G401 (cell line): ENCODE results near the gene NRP1. TPM values are rescaled to one million over a fixed set of nuclear protein-coding genes. Genes with fewer than 3 reads are reported as not detected.
"Not testable (repeated sequence)": the region's sequence is repeated elsewhere in the genome, so short reads cannot be mapped to it uniquely, and the experiment has no call there.

ENCODE experiments used
- DNase-seq: peaks from one replicate; pipeline ENCODE4 v3.0.0-alpha.2; 2015; ENCODE audit warnings: low spot score
- in situ Hi-C: cut with HindIII; loops from 2 replicates; pipeline ENCODE4 v1.10.0; 2016; ENCODE audit warnings: low sequenced_read_pairs, mixed read lengths
- total RNA-seq: library from RNA; depleted of rRNA; stranded (reverse); fragments of >200 nt; shearing (Covaris generic); gene quantifications from 2 replicates; pipeline ENCODE4 v1.2.3, GENCODE V29; 2014; rRNA removed

NRP1 gene
- total RNA-seq = 4.0 and 17.1 TPM in 2 replicates

DNA sequence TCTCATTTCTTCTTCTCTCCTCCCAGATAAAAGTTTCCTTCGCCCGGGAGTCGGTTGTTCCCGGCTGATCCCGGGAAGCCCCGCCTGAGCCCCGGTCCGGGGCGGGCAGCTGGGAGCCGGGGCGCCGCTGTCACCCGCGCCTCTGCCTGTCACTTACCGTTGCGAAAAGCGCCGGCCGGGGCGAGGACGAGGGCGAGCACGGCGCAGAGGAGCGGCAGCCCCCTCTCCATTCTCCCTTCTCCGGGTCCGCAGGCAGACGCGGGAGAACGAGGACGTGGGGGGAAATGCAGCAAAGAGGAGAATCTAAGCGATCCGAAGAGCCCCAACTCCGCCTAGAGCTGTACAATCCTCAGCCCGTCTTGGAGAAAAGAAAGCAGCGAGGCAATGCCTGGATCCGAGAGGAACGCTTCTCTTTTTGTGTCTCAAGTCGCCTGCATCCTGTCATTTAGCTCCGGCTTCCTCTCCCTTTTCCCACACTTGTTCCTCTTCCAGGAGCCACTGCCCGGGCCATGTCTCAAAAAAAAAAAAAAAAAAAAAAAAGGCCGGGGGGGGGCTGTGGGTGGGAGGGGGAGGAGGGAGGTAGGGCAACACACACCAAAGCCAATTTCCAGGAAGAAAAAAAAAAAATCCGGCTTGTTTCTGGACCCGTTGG is at the start of gene NRP1:
NRP1 (minus strand) TSS at position 515 of the 652 bp plus-strand sequence; CDS start at position 230, 285 bp downstream.
- DNase-seq = no peak
- in situ Hi-C loops = no loop called here

DNA sequence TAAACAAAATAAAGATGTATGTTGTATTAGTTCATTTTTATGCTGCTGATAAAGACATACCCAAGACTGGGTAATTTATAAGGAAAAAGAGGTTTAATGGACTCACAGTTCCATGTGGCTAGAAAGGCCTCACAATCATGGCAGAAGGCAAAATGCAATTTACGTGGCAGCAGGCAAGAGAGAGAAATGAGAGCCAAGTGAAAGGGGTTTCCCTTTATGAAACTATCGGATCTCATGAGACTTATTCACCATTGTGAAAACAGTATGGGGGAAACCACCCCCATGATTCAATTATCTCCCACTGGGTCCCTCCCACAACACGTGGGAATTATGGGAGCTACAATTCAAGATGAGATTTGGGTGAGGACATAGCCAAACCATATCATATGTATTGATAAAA is 49.7 kb upstream of the NRP1 start:
- DNase-seq, in situ Hi-C loops: not testable (repeated sequence)

DNA sequence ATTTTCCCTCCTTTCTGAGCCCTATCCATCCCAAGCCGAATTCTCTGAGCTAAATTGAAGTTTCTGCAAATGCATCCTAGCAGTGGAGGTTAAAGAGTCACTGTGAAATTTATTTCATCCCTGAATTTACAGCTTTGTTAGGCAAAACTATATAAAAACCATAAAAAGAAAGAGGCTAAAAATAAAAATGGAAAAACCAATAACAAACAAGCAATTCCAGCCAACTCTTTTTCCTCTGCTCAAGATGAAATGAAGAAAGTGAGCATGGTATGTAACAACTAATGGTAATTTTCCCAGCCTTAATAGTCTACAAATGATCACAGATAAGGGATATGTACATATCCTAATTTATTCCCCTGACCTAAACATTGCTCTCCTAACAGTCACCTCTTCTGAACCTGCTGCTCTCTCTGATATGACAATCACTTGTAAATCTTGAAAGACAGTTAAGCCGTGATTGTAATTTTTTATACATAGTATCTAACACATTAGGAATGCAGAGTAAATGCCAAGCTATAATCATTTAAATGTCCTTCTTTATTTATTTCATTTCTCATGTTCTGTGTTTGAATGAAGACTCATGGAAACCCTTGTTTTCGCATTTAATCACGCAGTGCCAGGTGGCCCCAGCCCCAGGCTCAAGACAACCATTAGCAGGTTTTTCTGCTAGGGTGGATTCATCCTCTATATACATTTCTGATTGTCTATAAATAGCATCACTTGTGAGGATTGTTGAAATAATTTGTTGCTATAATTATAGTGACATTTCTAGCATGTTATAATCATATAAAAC is 48.6 kb upstream of the NRP1 start:
- in situ Hi-C loops = no loop called here
- DNase-seq = no peak

DNA sequence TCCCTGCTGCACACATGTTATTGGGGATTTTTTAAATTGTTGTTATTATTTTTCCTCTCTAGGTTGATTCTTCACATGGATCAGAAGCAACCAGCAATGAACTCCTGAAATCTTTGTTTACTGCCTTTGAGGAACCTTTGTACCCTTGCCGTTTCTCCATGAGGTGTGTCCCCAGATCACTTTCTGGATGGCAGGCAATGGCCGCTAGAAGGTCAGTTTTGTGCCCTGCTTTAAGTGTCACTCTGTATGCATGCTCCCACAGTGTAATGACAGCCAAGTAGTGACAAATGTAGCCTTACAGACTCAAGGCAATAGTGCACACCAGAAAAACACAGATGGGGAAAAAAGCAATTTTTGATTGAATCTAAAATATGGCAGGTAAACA is 47.7 kb upstream of the NRP1 start:
- no peak for DNase-seq

DNA sequence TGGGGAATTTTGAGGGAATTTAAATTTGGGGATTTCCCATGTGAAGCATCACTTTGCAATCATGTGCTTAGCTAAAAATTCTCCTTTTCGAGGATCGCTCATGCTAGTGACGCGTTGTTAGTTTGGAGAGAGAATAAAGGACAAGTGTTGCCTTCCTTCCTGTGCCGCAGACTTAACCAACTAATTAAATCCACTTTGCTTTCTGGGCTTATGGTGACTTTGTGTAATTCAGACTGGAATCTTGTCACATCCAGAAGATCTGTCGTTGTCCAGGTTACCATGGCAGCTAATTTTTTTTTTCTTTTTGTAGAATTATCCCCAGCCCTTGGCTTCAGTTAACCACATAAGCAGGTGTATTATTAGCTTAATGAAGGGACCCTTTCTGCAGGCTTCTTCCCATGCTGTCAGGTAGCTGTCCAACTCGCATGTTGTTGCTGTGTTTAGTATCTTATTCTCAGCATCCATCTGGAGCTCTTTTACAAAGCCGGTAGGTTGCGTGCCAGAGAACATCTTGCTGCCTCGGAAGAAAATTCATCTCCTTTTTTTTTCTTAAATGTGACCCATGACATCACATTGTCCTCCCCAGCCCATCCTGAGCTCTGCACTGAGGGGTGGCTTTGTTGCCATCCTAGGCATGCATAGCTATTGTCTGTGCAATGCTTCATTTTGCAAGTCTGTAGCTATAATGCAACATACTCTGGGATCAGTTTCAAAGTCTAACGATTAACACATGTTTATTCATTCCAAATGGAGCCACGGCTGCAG is 47.2 kb upstream of the NRP1 start:
- in situ Hi-C loops = no loop called here
- no peak for DNase-seq

More for the DNA sequence above, 47.7 kb upstream of the NRP1 start:
- in situ Hi-C loops = no loop called here

DNA sequence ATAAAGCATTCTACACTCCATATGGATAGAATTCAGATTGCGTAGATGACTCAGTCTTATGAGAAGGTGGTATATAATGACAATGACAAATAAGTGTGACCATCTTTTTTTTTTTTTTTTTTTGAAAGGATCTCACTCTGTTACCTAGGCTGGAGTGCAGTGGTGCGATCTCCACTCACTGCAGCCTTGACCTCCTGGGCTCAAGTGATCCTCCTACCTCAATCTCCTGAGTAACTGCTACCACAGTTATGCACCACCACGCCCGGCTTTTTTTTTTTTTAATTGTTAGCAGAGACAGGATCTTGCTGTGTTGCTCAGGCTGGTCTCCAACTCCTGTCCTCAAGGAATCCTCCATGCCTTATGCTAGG is 43.2 kb upstream of the NRP1 start:
- DNase-seq = no peak
- in situ Hi-C loops = no loop called here

DNA sequence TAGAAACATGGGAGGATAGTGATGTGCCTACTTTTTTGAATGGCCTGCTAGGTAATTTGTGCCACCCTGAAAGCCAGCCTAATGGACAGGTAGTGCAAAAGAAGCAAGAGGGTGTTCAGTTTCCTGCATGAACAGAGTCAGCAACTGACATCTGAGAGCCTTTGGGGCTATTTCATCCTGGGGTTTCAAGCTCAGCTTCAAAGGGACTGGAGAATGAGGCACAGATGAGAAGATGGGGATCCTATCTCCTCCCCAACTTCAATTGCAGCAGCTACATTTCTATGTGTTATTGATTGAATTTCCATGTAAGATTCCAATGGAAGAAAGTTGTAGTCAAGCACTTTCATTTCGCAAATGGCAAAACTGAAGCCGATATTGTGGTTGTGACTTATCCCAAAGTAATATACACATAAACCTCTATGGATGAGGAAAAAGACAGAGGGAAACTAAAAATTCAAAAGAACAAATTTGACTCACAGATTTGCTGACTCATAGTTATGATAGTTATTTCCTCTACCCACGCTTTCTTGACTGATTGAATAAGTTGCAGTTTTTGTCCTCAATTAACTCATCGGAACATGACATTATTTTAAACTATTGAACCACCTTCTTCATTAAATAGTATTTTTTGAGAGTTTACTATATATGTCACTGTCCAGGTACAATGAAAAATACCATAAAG is 42.6 kb upstream of the NRP1 start:
- no peak for DNase-seq
- in situ Hi-C loops = no loop called here

DNA sequence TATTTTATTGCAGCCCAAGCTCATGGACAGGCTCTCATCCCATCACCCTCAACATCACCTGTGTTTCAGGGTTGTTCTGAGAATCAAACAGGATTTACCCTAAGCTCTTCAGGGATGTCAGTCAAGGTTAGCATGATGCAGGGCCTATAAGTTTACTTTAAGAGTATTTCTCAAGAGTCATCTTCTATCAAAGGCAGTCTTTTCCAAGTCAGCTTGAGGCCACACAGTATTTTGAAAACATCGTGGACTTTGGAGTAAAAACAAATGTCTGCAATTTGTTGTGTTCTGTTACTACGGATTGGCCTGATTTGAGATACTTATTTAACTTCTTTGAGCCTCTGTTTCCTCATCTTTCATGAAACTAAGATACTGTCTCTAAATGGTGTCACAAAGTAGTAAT is 42.0 kb upstream of the NRP1 start:
- in situ Hi-C loops = no loop called here

DNA sequence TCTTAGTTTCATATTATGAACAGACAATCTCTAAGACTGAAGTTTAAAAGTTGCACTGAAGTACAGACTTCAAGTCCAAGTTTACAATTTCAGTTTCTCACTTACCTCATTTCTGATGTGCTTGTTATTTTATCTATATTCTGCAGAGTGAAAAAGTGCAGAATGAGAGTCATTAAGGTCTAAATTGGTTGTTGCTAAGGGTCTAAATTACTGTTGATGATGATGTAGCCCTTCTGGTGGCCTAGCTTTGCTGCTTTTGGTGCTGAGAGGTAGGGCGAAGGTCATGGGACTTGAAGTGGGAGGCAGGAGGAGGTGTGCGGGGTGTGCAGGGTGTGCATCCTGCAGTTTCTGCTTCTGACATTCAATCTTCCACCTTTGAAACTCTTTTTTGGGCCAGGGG is 38.8 kb upstream of the NRP1 start:
- no peak for DNase-seq
- in situ Hi-C loops = no loop called here

More for the DNA sequence above, 42.0 kb upstream of the NRP1 start:
- no peak for DNase-seq

DNA sequence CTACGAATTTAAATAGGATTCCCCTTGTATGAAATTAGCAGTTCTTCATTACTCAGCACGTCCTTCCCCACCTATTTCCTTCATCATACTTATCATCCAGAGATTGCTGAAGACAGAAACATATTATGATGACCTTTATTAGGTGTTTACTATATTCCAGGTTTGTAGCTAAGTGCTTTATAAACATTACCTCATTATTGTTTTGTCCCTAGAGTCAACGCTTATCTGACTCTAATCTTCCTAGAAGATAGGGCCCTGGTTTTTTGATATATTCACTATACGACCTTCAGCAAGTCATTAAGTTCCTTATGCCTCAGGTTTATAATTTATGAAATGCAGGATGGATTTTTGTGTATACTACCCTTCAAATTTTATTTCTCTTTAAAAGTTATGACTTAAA is 36.8 kb upstream of the NRP1 start:
- DNase-seq = no peak
- in situ Hi-C loops = no loop called here

DNA sequence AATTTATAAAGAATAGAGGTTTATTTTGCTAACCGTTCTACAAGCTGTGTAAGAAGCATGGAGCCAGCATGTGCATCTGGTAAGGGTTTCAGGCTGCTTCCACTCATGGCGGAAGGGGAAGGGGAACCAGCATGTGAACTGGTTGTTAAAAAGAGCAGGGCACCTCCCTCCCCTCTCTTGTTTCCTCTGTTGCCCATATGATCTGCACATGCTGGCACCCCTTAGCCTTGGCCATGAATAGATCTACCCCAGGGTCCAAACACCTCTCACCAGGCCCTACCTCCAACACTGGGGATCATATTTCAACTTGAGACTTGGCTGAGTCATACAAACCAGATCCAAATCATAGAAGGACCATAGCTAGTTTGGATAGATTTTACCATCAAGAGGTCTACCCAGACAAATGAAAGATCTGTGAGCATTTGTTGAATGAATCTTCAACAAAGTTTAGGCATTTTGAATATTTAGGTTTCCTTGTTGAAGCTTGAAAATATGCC is 36.0 kb upstream of the NRP1 start:
- in situ Hi-C loops = no loop called here
- no peak for DNase-seq

DNA sequence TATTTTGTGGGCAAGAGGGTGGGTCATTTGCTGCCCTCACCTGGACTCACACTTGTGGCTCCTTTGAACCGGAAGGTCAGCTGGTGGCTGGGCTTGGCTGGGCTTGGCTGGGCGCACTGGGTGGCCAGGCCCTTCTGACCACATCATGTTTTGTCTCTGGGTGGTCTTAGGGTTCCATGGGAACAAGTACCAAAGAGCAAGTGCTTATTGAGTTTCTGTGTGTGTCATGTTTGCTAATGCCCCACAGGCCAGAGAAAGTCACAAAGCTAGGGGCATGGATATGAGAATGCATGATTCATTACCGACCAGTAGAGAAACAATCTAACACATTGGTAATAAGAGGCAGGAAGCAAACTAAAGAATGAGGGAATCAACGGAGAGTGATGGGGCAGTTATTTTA is 33.6 kb upstream of the NRP1 start:
- no peak for DNase-seq
- in situ Hi-C loops = no loop called here

DNA sequence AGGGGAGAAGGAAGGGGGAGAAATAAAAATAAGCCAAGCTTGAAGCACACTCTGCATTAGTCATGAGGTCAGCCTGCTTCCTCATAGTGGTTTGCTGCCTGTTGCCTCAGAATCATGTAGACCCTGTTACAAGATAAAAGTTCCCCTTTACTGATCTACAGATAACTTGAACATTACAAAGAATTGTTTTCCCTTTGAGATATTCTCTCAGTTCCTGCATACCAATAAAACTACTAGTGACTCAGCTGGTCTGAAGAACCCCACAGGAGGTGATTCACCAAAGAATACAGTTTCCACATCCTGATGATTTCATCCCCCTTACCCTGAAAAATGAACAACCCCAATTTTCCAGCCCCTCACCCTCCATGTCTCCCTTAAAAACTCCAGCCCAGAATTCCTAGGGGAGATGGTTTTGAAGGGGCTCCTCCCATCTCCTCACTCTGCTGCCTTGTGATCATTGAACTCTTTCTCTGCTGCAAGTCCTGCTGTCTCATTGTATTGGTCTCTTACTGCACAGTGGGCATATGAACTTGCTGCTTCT is 31.5 kb upstream of the NRP1 start:
- in situ Hi-C loops = no loop called here
- no peak for DNase-seq

DNA sequence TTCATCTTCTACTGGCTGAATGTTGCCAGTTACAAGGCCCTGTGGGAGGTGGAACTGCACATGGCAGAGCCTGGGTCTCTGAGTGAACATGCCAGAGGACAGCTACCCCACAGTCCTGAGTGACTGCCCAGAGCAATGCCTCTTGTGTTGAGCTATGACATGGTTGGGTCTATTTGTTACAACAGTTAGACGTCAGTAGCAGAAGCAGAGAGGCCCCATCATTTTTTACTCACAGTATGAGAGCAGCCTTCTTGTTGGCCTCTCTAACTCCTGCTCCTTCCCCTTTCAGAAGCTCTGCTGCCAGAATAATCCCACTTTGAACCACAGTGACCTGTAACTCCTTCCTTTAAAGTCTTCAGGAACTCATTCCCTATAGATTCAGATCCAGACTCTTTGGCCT is 30.8 kb upstream of the NRP1 start:
- in situ Hi-C loops = no loop called here
- DNase-seq = no peak

DNA sequence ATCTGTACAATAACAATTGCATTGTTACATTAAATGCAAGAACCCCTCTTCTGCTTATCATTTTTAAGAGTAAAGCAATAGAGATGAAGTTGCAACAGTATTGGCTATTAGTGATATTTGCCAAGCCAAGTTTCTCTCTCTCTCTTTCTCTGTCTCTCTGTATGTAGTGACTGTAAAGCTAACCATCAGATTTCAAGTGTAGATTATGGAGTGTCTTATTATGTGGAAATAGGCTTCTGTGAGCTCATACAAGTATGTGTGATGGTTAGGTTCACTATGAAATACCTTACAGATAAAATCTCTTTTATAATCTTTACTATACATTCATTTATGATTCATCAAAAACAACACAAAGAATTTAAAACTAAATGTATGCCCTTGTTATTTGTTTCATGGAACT is 28.6 kb upstream of the NRP1 start:
- in situ Hi-C loops = no loop called here
- no peak for DNase-seq

DNA sequence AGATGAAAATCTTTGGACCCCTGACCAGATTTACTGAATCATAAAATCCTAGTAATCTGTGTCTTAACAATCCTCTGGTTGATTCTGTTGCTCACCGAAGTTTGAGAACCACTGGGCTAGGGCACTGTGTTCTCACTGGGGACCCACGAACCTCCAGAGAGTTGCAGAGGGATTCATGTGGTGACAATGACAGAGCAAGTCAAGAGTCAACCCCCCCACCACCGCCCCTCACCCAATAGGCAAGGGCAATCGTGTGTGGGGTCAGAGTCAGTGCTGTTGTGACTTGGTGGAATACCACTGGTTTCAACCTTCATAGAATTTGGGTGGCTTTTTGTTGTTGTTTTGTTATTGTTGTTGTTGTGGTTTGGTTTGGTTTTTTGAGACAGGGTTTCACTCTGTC is 23.5 kb upstream of the NRP1 start:
- in situ Hi-C loops = no loop called here
- DNase-seq = no peak

DNA sequence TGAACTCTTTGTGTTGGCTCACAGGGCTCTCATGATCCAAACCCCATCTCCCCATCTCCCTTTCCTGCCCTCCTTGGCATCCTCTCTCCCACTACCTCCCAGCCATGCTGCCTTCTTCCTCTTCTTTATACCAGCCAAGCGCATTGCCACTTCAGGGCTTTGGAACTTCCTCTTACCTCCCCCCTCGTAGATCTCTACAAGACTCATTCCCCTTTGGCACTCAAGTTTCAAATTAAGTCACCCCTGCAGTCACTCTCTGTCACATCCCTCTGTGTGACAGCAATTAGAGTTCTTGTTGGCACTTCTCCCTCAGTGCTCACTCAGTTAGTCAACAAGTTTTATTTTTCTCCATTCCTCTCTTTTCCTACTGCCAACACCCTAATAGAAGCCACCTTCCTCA is 20.8 kb upstream of the NRP1 start:
- in situ Hi-C loops = no loop called here

DNA sequence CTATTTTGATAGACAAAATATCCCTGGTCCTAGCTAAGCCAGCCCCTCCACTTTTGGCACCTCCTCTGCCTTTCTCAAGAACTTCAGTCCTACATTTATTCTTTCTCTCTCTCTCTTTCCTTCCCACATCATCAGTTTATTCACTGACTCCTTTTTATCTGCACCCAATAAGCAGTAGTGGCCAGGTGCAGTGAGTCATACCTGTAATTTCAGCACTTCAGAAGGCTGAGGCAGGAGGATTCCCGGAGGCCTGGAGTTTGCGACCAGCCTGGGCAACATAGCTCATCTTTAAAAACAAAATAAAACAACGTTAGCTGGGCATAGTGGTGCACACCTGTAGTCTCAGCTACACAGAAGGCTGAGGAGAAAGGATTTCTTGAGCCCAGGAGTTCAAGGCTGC is 19.4 kb upstream of the NRP1 start:
- in situ Hi-C loops = no loop called here
- no peak for DNase-seq

More for the DNA sequence above, 20.8 kb upstream of the NRP1 start:
- DNase-seq = no peak

DNA sequence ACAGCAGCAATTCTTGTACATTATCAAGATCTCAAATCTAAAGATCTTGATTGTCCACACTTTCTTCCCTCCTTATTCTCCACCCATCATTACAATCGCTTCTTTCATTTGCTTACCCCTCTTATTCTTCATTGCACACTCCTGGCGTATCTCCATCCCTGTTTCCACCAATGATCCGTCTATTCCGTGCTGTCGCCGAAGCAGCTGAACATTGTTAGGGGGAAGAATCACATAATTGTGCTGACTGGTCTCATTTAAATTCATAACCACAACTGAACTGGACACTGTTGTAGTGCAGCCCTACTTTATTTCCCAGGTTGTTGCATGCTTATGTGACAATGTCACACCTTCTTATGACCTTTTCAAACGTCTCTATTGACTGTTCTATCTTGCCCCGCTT is 18.9 kb upstream of the NRP1 start:
- no peak for DNase-seq
- in situ Hi-C loops = no loop called here
